Esophagus muscularis mucosa (tissue), 4 donors: ENCODE data around the gene RBM15.

Experiments
- EP300 ChIP-seq: sonication (generic); formaldehyde crosslinking; IDR thresholded peaks from one replicate; pipeline ENCODE4 v1.6.1; 2017; ENCODE audit warnings: antibody characterized with exemption
- POLR2A ChIP-seq: fragments of 450-650 bp; IDR thresholded peaks from one replicate; pipeline ENCODE4 v1.6.1; 2017; ENCODE audit warnings: antibody characterized with exemption, moderate library complexity, mild to moderate bottlenecking, low read depth
- TF ChIP-seq, protein P1 (sequence below), 3 experiments: fragments of 200-600 bp in 2 of 3; fragments of 450-650 bp in 1 of 3; sonication (generic) in 2 of 3; IDR thresholded peaks; one replicate each; pipeline ENCODE4 v1.5.1; 2017 to 2019; ENCODE audit warnings: antibody characterized with exemption in 3 of 3, mild to moderate bottlenecking in 2 of 3, moderate library complexity in 1 of 3

DNA sequence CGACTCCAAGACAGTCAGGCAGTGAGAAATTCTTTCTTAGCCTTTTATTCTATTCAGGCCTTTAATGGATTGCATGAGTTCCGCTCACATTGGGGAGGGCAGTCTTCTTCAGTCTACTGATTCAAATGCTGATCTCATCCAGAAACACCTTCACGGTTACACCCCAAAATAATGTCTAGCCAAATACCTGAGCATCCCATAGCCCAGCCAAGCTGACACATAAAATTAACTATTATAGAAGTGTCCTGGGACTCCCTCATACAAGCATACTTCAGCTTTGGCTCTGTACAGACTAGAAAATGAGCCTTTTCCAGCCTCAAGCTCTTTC, 55.3 kb downstream of the RBM15 start:
- TF ChIP-seq POLR2A (no peak), EP300 (no peak)
- TF ChIP-seq, protein P1, sequence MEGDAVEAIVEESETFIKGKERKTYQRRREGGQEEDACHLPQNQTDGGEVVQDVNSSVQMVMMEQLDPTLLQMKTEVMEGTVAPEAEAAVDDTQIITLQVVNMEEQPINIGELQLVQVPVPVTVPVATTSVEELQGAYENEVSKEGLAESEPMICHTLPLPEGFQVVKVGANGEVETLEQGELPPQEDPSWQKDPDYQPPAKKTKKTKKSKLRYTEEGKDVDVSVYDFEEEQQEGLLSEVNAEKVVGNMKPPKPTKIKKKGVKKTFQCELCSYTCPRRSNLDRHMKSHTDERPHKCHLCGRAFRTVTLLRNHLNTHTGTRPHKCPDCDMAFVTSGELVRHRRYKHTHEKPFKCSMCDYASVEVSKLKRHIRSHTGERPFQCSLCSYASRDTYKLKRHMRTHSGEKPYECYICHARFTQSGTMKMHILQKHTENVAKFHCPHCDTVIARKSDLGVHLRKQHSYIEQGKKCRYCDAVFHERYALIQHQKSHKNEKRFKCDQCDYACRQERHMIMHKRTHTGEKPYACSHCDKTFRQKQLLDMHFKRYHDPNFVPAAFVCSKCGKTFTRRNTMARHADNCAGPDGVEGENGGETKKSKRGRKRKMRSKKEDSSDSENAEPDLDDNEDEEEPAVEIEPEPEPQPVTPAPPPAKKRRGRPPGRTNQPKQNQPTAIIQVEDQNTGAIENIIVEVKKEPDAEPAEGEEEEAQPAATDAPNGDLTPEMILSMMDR (IDR thresholded peaks at IDR 0.05): no peak
